Right renal pelvis (tissue), 4 donors: ENCODE data around the gene EMP2. TPM values are rescaled to one million over a fixed set of nuclear protein-coding genes. Genes with fewer than 3 reads are reported as not detected.
A peak's percentile ranks its signal among the peaks of the same experiment; 100 is the strongest.
"Not testable (repeated sequence)": the region's sequence is repeated elsewhere in the genome, so short reads cannot be mapped to it uniquely, and the experiment has no call there.

Experiments
- DNase-seq, 4 donors: peaks; one replicate each; pipeline ENCODE4 v3.0.0-alpha.2; 2013; ENCODE audit warnings: low read depth in 4 of 4, low spot score in 3 of 4, missing footprints in 1 of 4
- polyA plus RNA-seq, 4 donors: library from polyadenylated mRNA; unstranded; fragments of 120-200 nt; gene quantifications; one replicate each; pipeline ENCODE4 v1.2.1, GENCODE V29; 2013; ENCODE audit not compliant: insufficient read length in 4 of 4

Gene EMP2
- 10 to 100 TPM; 21.7 to 32.7 (median 25.8) TPM for polyA plus RNA-seq

- DNase-seq: peak; percentile 49 to 66 (median 62)
Observed at GRCh38 chr16:10579965-10580882, at the start of gene EMP2. Gene EMP2 (minus strand): TSS chr16:10580598. CDS start chr16:10547617, 32,981 bp downstream.

DNA sequence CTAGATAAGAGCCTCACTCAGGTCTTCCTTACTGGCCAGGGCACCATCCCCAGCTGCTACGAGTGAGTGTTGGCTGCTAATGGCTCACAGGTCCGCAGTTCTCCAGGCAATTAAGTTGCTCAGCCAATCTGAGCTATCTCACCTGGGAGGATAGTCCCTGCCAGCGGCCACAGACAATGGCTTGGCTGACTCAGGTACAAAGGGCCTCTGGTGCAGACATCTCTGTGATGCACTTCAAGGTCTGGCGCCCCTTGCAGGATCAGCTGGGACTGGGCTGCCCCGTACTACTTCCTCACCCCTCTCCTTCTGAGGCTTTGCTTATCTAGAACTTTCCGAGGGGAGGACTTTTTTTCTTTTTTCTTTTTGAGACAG is 49.2 kb upstream of the EMP2 start:
- DNase-seq: no peak

DNA sequence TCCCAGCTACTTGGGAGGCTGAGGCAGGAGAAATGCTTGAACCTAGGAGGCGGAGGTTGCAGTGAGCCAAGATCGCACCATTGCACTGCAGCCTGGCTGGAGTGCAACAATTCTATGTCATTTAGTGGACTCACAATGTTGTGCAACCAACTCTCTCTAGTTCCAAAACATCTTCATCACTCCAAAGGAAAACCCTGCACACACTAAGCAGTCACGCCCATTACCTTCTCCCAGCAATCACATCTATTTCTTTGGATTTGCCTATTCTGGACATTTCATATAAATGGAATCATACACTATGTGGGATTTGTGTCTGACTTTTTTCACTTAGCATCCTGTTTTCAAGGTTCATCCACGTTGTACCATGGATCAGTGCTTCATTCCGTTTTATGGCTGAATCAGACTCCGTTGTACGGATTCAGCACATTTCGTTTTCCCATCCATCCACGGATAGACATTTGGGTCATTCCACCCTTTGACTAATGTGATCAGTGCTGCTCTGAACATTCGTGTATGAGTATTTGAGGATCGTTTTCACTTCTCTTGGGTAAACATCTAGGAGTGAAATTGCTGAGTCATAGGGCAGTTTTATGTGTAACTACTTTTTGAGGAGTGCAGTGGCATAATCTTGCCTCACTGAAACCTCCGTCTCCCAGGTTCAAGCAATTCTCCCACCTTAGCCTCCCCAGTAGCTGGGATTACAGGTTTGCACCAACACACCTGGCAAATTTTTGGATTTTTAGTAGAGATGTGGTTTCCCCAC is 45.4 kb upstream of the EMP2 start:
- DNase-seq: no peak

DNA sequence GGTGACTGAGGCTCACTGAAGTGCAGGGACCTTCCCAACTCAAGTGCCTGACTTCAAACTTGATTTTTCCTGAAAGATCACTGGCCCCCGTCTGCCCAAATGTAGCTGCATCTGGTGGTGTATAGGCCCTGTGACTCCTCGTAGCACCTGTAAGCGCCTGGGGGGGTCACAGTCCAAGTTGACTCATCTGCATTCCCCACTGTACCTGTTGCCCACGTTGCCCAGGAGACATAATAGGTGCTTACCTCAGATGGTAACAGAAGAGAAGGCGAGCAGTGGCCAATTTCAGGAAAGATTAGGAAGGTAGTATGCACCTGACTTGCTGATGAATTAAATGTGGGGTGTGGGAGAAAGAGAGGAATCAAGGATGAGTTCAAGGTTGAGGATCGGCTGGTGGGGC is 44.1 kb upstream of the EMP2 start:
- no peak for DNase-seq

GRCh38 chr16:10623059-10623458 is 42.7 kb upstream of the EMP2 start:
- DNase-seq: no peak

- DNase-seq: no peak
Observed at GRCh38 chr16:10622036-10622921, 41.9 kb upstream of the EMP2 start.

DNA sequence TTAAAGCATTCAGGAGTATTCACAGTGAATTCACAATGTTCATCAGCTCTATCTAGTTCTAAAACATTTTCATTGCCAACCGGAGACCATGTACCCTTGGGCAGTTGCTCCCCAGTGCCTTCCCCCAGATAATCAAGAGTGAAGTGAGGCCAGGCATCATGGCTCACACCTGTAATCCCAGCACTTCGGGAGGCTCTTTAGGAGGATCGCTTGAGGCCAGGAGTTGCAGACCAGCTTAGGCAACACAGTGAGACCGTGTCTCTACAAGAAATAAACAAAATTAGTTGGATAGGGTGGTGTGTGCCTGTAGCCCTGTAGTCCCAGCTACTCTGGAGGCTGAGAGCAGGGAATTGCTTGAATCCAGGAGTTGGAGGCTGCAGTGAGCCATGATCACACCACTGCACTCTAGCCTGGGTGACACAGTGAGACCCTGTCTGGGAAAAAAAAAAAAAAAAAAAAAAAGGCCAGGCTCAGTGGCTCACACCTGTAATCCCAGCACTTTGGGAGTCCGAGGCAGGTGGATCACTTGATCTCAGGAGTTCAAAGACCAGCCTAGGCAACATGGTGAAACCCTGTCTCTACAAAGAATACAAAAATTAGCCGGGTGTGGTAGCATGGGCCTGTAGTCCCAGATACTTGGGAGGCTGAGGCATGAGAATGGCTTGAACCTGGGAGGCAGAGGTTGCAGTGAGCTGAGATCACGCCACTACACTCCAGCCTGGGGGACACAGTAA is 41.0 kb upstream of the EMP2 start:
- DNase-seq: not testable (repeated sequence)

- no peak for DNase-seq
Observed at GRCh38 chr16:10620120-10620519, 39.7 kb upstream of the EMP2 start.

GRCh38 chr16:10619271-10619849 is 39.0 kb upstream of the EMP2 start:
- no peak for DNase-seq

GRCh38 chr16:10618710-10619209 is 38.4 kb upstream of the EMP2 start:
- no peak for DNase-seq

GRCh38 chr16:10617662-10618420 is 37.4 kb upstream of the EMP2 start:
- DNase-seq: no peak

DNA sequence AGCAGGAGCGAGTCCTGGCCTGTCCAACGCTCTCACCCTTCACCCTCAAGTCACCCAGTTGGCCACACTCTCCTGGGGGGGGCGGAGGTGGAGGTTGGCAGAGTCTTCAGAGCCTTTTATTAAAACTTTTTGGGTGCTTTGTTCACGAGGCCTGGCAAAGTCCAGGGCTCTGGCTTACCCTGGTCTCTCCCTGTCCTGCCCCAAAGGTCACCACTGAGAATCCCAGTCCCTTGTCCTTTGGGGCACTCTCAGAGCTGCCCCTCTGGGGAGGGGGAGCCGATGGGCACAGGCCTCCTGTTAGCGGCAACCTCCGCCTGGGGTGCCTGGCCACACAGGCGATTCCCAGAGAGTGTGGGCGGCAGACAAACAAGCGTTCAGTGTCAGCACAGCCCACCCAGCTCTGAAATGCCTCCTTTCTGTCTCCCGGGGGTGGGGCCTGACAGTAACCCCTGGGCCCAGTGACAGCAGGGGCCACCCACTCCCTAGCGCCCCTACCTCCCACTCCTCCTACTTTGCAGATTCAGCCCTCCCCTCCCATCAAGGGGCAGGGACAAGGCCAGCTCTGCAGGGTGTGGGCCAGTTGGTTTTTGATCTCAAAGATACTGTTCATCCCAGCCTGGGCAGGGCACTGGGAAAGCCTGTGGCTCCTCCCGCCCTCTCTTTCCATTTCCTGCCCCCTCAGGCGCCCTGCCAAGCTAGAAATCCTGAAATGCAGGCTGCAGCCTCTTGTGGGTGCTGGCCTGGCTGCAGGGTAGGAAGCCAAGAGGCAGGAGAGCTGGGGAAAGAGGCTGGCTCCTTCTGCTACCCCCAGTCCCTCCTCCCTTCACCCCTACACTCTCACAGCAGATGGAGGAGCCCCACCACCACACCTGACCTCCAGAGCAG is 36.6 kb upstream of the EMP2 start:
- DNase-seq: peak in 1 of 4 donors; percentile 24

GRCh38 chr16:10616419-10616755 is 36.0 kb upstream of the EMP2 start:
- no peak for DNase-seq

DNA sequence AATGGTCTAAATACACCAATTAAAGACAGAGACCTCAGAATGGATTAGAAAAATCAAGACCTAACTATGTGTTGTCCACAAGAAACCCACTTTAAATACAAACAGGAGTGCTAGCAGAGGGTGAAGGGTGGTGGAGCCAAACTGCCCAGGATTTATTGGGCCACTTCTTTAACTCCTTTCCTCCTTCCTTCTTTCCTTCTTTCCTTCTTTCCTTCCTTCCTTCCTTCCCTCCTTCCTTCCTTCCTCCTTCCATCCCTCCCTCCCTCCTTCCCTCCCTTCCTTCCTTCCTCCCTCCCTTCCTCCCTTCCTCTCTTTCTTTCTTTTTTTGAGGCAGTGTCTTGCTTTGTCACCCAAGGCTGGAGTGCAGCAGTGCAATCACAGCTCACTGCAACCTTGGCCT is 34.3 kb upstream of the EMP2 start:
- no peak for DNase-seq

DNA sequence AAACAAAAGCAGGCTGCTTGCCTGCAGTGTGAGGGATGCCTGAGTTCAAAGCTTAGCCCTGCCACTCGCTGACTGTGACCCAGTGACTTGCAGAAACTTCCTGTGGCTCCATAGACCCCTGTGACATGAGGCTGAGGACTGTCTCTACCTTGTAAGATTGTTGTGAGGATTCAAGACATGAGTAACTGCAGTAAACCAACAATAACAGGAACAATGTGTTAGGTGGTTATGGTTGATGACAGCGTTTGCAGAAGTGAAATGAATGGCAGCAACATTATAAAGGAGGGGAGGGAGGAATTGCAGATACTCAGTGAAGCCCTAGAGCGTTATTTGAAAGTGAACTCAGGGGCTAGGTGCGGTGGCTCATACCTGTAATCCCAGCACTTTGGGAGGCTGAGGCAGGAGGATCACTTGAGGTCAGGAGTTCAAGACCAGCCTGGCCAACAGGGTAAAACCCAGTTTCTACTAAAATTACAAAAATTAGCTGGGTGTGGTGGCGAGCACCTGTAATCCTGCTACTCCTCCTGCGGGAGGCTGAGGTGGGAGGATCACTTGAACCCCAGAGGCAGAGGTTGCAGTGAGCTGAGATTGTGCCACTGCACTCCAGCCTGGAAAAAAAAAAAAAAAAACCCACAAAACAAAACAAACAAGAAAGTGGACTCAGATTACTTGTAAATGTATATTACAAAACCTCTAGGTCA is 33.5 kb upstream of the EMP2 start:
- no peak for DNase-seq

- no peak for DNase-seq
Observed at GRCh38 chr16:10612649-10613179, 32.3 kb upstream of the EMP2 start.

GRCh38 chr16:10611825-10612342 is 31.5 kb upstream of the EMP2 start:
- DNase-seq: no peak
